Measurements from ENCODE around the gene CASP10.
"Not testable (repeated sequence)": the region's sequence is repeated elsewhere in the genome, so short reads cannot be mapped to it uniquely, and the experiment has no call there.

CASP10 gene

GRCh38 chr2:201182650-201183364 is at the start of gene CASP10:
Gene CASP10, plus strand, starts transcription at chr2:201183141. Its CDS starts 2,637 bp downstream, at chr2:201185778.
- DNase-seq: no peak

- no peak for DNase-seq
These were observed 47.6 kb upstream of the CASP10 start for GRCh38 chr2:201135386-201135785.

- DNase-seq: no peak
These were observed 46.0 kb upstream of the CASP10 start for GRCh38 chr2:201136889-201137321.

- no peak for DNase-seq
These were observed 45.2 kb upstream of the CASP10 start for GRCh38 chr2:201137505-201138400.

GRCh38 chr2:201138401-201138970 is 44.5 kb upstream of the CASP10 start:
- DNase-seq: no peak

GRCh38 chr2:201138986-201139781 is 43.8 kb upstream of the CASP10 start:
- not testable (repeated sequence) for DNase-seq

- no peak for DNase-seq
These were observed 42.9 kb upstream of the CASP10 start for GRCh38 chr2:201139836-201140604.

- DNase-seq: no peak
These were observed 38.6 kb upstream of the CASP10 start for GRCh38 chr2:201144101-201145051.

GRCh38 chr2:201148434-201148990 is 34.4 kb upstream of the CASP10 start:
- no peak for DNase-seq

- DNase-seq: no peak
These were observed 33.7 kb upstream of the CASP10 start for GRCh38 chr2:201149064-201149820.

- DNase-seq: not testable (repeated sequence)
These were observed 33.1 kb upstream of the CASP10 start for GRCh38 chr2:201149821-201150165.

GRCh38 chr2:201150454-201151020 is 32.4 kb upstream of the CASP10 start:
- DNase-seq: no peak

GRCh38 chr2:201151127-201151981 is 31.6 kb upstream of the CASP10 start:
- DNase-seq: no peak

GRCh38 chr2:201152517-201152916 is 30.4 kb upstream of the CASP10 start:
- DNase-seq: no peak

GRCh38 chr2:201152999-201153815 is 29.7 kb upstream of the CASP10 start:
- DNase-seq: no peak

GRCh38 chr2:201154615-201155399 is 28.1 kb upstream of the CASP10 start:
- no peak for DNase-seq

GRCh38 chr2:201156036-201156435 is 26.9 kb upstream of the CASP10 start:
- DNase-seq: no peak
